H9 (cell line): ENCODE data around the gene INSYN2B. TPM values are rescaled to one million over a fixed set of nuclear protein-coding genes. Genes with fewer than 3 reads are reported as not detected.

Source experiments
- DNase-seq: peaks from one replicate; pipeline ENCODE4 v3.0.0-alpha.2; 2017
- H2AFZ ChIP-seq: one replicate; pipeline ENCODE4 v1.6.1; 2013; ENCODE audit warnings: mild to moderate bottlenecking, low read length, control low read depth, moderate library complexity
- H2AK5ac ChIP-seq: 2 replicates; pipeline ENCODE4 v1.6.1; 2013; ENCODE audit warnings: low read length, control low read depth, mixed read lengths; ENCODE audit not compliant: insufficient read length
- H2BK120ac ChIP-seq: one replicate; pipeline ENCODE4 v1.6.1; 2013; ENCODE audit warnings: low read depth, mild to moderate bottlenecking, low read length, control low read depth, inconsistent platforms; ENCODE audit not compliant: poor library complexity, severe bottlenecking
- H2BK12ac ChIP-seq: 2 replicates; pipeline ENCODE4 v1.6.1; 2013; ENCODE audit warnings: low read length, control low read depth, mixed read lengths, low read depth; ENCODE audit not compliant: insufficient read length
- H2BK15ac ChIP-seq: 2 replicates; pipeline ENCODE4 v1.6.1; 2013; ENCODE audit warnings: low read depth, low read length, control low read depth
- H2BK20ac ChIP-seq: one replicate; pipeline ENCODE4 v1.6.1; 2013; ENCODE audit warnings: low read depth, mild to moderate bottlenecking, low read length, control low read depth, inconsistent platforms; ENCODE audit not compliant: poor library complexity, severe bottlenecking
- H2BK5ac ChIP-seq: 2 replicates; pipeline ENCODE4 v1.6.1; 2013; ENCODE audit warnings: low read length, control low read depth, mixed read lengths; ENCODE audit not compliant: insufficient read length
- H3K14ac ChIP-seq: 2 replicates; pipeline ENCODE4 v1.6.1; 2013; ENCODE audit warnings: low read length, control low read depth; ENCODE audit not compliant: insufficient read depth
- H3K18ac ChIP-seq: 2 replicates; pipeline ENCODE4 v1.6.1; 2013; ENCODE audit warnings: low read depth, mild to moderate bottlenecking, mixed read lengths, low read length, control low read depth; ENCODE audit not compliant: insufficient read length
- H3K23ac ChIP-seq: 2 replicates; pipeline ENCODE4 v1.6.1; 2013; ENCODE audit warnings: low read length, control low read depth, mixed read lengths, low read depth; ENCODE audit not compliant: insufficient read length
- H3K23me2 ChIP-seq: 2 replicates; pipeline ENCODE4 v1.6.1; 2013; ENCODE audit warnings: low read depth, mild to moderate bottlenecking, mixed read lengths, low read length, control low read depth; ENCODE audit not compliant: insufficient read length, poor library complexity, severe bottlenecking
- H3K27ac ChIP-seq: 2 replicates; pipeline ENCODE4 v1.5.1; 2013; ENCODE audit warnings: low read length, control low read depth, mixed read lengths, low read depth; ENCODE audit not compliant: insufficient read length
- H3K27me3 ChIP-seq: 2 replicates; pipeline ENCODE4 v1.6.1; 2013; ENCODE audit warnings: low read length, control low read depth, inconsistent platforms; ENCODE audit not compliant: insufficient read depth
- H3K4ac ChIP-seq: 2 replicates; pipeline ENCODE4 v1.6.1; 2013; ENCODE audit warnings: low read depth, mild to moderate bottlenecking, control low read depth, inconsistent platforms, low read length, moderate library complexity
- H3K4me1 ChIP-seq: 2 replicates; pipeline ENCODE4 v1.6.1; 2013; ENCODE audit warnings: low read length, control low read depth, inconsistent platforms; ENCODE audit not compliant: insufficient read depth
- H3K4me2 ChIP-seq: 2 replicates; pipeline ENCODE4 v1.6.1; 2013; ENCODE audit warnings: low read length, control low read depth, mixed read lengths; ENCODE audit not compliant: insufficient read length, insufficient read depth
- H3K56ac ChIP-seq: 2 replicates; pipeline ENCODE4 v1.6.1; 2013; ENCODE audit warnings: low read depth, mild to moderate bottlenecking, mixed read lengths, low read length, control low read depth; ENCODE audit not compliant: insufficient read length
- H3K79me1 ChIP-seq: 2 replicates; pipeline ENCODE4 v1.6.1; 2013; ENCODE audit warnings: low read depth, mild to moderate bottlenecking, moderate library complexity, low read length, control low read depth, inconsistent platforms; ENCODE audit not compliant: insufficient read depth, poor library complexity, severe bottlenecking
- H3K79me2 ChIP-seq: 2 replicates; pipeline ENCODE4 v1.6.1; 2013; ENCODE audit warnings: low read length, control low read depth, inconsistent platforms; ENCODE audit not compliant: insufficient read depth
- H3K9ac ChIP-seq: 2 replicates; pipeline ENCODE4 v1.6.1; 2013; ENCODE audit warnings: low read length, control low read depth, mixed read lengths; ENCODE audit not compliant: insufficient read length; ENCODE audit errors: extremely low read depth
- H3K9me3 ChIP-seq: one replicate; pipeline ENCODE4 v1.6.1; 2013; ENCODE audit warnings: low read depth, low read length, inconsistent platforms; ENCODE audit not compliant: control insufficient read depth
- H3T11ph ChIP-seq: one replicate; pipeline ENCODE4 v1.6.1; 2013; ENCODE audit warnings: mild to moderate bottlenecking, low read length, control low read depth, inconsistent platforms
- H4K20me1 ChIP-seq: one replicate; pipeline ENCODE4 v1.6.1; 2013; ENCODE audit not compliant: control insufficient read depth, insufficient read length, insufficient read depth
- H4K5ac ChIP-seq: 2 replicates; pipeline ENCODE4 v1.6.1; 2013; ENCODE audit warnings: low read depth, mild to moderate bottlenecking, mixed read lengths, low read length, control low read depth; ENCODE audit not compliant: insufficient read length
- H4K8ac ChIP-seq: replicated peaks from 2 replicates; pipeline ENCODE4 v1.6.1; 2013; ENCODE audit warnings: low read length, control low read depth, mixed read lengths, low read depth; ENCODE audit not compliant: insufficient read length
- H4K91ac ChIP-seq: 2 replicates; pipeline ENCODE4 v1.6.1; 2013; ENCODE audit warnings: low read depth, mild to moderate bottlenecking, moderate library complexity, mixed read lengths, low read length, control low read depth; ENCODE audit not compliant: insufficient read length
- H3K27ac Mint-ChIP-seq, 3 experiments: 2 replicates in 2 of 3; 3 replicates in 1 of 3; pipeline ENCODE4 v1.8.0; 2020 to 2021; ENCODE audit warnings: mixed read lengths in 3 of 3, mild to moderate bottlenecking in 1 of 3, moderate library complexity in 1 of 3
- H3K27me3 Mint-ChIP-seq: 2 replicates; pipeline ENCODE4 v1.8.0; 2021; ENCODE audit warnings: low read depth, mild to moderate bottlenecking, moderate library complexity, mixed read lengths
- H3K36me3 Mint-ChIP-seq, 3 experiments: 2 replicates in 2 of 3; 3 replicates in 1 of 3; pipeline ENCODE4 v1.8.0; 2020 to 2021; ENCODE audit warnings: low read depth in 3 of 3, mixed read lengths in 3 of 3; ENCODE audit not compliant: insufficient read depth in 1 of 3
- H3K4me1 Mint-ChIP-seq, 2 experiments: 2 replicates each; pipeline ENCODE4 v1.8.0; 2020; ENCODE audit warnings: mixed read lengths in 2 of 2
- H3K4me3 Mint-ChIP-seq, 2 experiments: 2 replicates in 1 of 2; 3 replicates in 1 of 2; pipeline ENCODE4 v1.8.0; 2020 to 2021; ENCODE audit warnings: mild to moderate bottlenecking in 2 of 2, mixed read lengths in 2 of 2, moderate library complexity in 1 of 2
- H3K9me3 Mint-ChIP-seq, 2 experiments: 2 replicates in 1 of 2; 3 replicates in 1 of 2; pipeline ENCODE4 v1.8.0; 2020; ENCODE audit warnings: mild to moderate bottlenecking in 2 of 2, mixed read lengths in 2 of 2, moderate library complexity in 1 of 2
- CTCF ChIP-seq: fragments of 200-600 bp; sonication (generic); conservative IDR thresholded peaks from 3 replicates; pipeline ENCODE4 v1.8.0; 2021; ENCODE audit warnings: antibody characterized with exemption, mild to moderate bottlenecking
- WGBS: extraction: QIAGEN DNeasy Blood & Tissue Kit; methylation state at CpG from one replicate; pipeline ENCODE4 v1.1.7; 2013; ENCODE audit warnings: missing lambda C conversion rate, low lambda C conversion rate, mixed read lengths; ENCODE audit not compliant: insufficient read length; ENCODE audit errors: extremely low coverage; 5-methylcytosine and 5-hydroxymethylcytosine counted together
- total RNA-seq: library from RNA; stranded (reverse); gene quantifications from 2 replicates; pipeline ENCODE4 v1.2.1, GENCODE V29; 2021

Gene INSYN2B
- total RNA-seq, 1 experiment from 2014 or later: not detected

- no peaks in the 10 kb centered on the region for H3K4me1 ChIP-seq
- no peak overlapping the region for H3K18ac ChIP-seq
- H3K56ac ChIP-seq: no peak overlapping the region
- H2BK12ac ChIP-seq: no peak overlapping the region
- H3K27me3 ChIP-seq: no peaks in the 10 kb centered on the region
- no peak overlapping the region for H2BK120ac ChIP-seq
- H3K79me2 ChIP-seq: no peaks in the 10 kb centered on the region
- Mint-ChIP-seq H3K4me3 (no peak overlapping the region), H3K36me3 (peaks cover 0 to 2% (median 2%) of the 10 kb centered on the region in 3 experiments; a peak in 2 of 7 replicates), H3K4me1 (peaks cover 18% of the 10 kb centered on the region in 2 experiments), H3K9me3 (peaks cover 0 to 7% of the 10 kb centered on the region in 2 experiments; a peak in 2 of 5 replicates), H3K27ac (no peak overlapping the region), H3K27me3 (peaks cover 2% of the 10 kb centered on the region)
- H2BK20ac ChIP-seq: no peak overlapping the region
- H4K5ac ChIP-seq: no peak overlapping the region
- no peaks in the 10 kb centered on the region for H3K9me3 ChIP-seq
- H3K79me1 ChIP-seq: no peaks in the 10 kb centered on the region
- no peak for DNase-seq
- H2BK5ac ChIP-seq: no peak overlapping the region
- H3K23ac ChIP-seq: no peak overlapping the region
- H3T11ph ChIP-seq: no peak overlapping the region
- no peak overlapping the region for H3K4me2 ChIP-seq
- H2AK5ac ChIP-seq: no peak overlapping the region
- no peak overlapping the region for H4K8ac ChIP-seq
- no peaks in the 10 kb centered on the region for H4K20me1 ChIP-seq
- no peak overlapping the region for H3K14ac ChIP-seq
- H4K91ac ChIP-seq: no peak overlapping the region
- H3K4ac ChIP-seq: no peak overlapping the region
- no peak for TF ChIP-seq CTCF
- WGBS: no CpG with 5 or more reads among the region's 2 CpGs
- H2BK15ac ChIP-seq: no peak overlapping the region
- H2AFZ ChIP-seq: no peak overlapping the region
- no peak overlapping the region for H3K27ac ChIP-seq
- no peak overlapping the region for H3K9ac ChIP-seq
- H3K23me2 ChIP-seq: no peaks in the 10 kb centered on the region
Measured at GRCh38 chr5:170011751-170012150, 31.5 kb upstream of the INSYN2B start.
